Activated CD4-positive, alpha-beta memory T cell treated with anti-CD3 and anti-CD28 coated beads, Interleukin-2, amount 10 ng/mL, durations not matched to agents 7 days and 5 days (primary cell): ENCODE results near the gene MGAT5B. TPM values are rescaled to one million over a fixed set of nuclear protein-coding genes. Genes with fewer than 3 reads are reported as not detected.

Source experiments
- CTCF ChIA-PET: fragments of 350-600 bp; sonication (Branson Sonifier 250); formaldehyde crosslinking; loops from one replicate; lab custom pipeline; 2021; ENCODE audit warnings: antibody characterized with exemption, inconsistent platforms; lab: Charles Lee
- POLR2A ChIA-PET: fragments of 350-600 bp; sonication (Branson Sonifier 250); formaldehyde crosslinking; loops from one replicate; lab custom pipeline; 2021; ENCODE audit warnings: antibody characterized with exemption; lab: Charles Lee
- DNase-seq: peaks from one replicate; pipeline ENCODE4 v3.0.0-alpha.2; 2020
- H3K27ac Mint-ChIP-seq: one replicate; pipeline ENCODE4 v1.8.0; 2021; ENCODE audit warnings: mild to moderate bottlenecking, mixed read lengths
- H3K27me3 Mint-ChIP-seq: one replicate; pipeline ENCODE4 v1.8.0; 2021; ENCODE audit warnings: mixed read lengths
- H3K36me3 Mint-ChIP-seq: one replicate; pipeline ENCODE4 v1.8.0; 2021; ENCODE audit warnings: low read depth, mixed read lengths
- H3K4me1 Mint-ChIP-seq: one replicate; pipeline ENCODE4 v1.8.0; 2021; ENCODE audit warnings: mixed read lengths
- H3K4me3 Mint-ChIP-seq: one replicate; pipeline ENCODE4 v1.8.0; 2021; ENCODE audit warnings: mild to moderate bottlenecking, mixed read lengths
- H3K9me3 Mint-ChIP-seq: one replicate; pipeline ENCODE4 v1.8.0; 2021; ENCODE audit warnings: mixed read lengths
- total RNA-seq, 2 experiments: library from RNA; stranded (reverse); gene quantifications; one replicate each; pipeline ENCODE4 v1.2.3, GENCODE V29; 2021

MGAT5B gene
- total RNA-seq, 2 experiments from 2014 or later, result 0.08 to 0.13 TPM

DNA sequence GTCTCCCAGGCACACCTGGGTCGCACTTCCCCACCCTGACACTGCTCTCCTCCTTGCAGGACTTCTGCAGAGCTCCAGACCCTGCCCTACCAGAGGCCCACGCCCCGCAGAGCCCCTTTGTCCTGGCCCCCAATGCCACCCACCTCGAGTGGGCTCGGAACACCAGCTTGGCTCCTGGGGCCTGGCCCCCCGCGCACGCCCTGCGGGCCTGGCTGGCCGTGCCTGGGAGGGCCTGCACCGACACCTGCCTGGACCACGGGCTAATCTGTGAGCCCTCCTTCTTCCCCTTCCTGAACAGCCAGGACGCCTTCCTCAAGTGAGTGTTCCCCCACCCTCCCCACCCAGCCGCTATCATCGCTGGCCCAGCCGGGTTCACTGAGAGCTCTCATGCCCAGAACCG lies 79.6 kb downstream of the MGAT5B start:
- POLR2A ChIA-PET, result no interaction called here
- no peak overlapping the region for H3K27ac Mint-ChIP-seq

DNA sequence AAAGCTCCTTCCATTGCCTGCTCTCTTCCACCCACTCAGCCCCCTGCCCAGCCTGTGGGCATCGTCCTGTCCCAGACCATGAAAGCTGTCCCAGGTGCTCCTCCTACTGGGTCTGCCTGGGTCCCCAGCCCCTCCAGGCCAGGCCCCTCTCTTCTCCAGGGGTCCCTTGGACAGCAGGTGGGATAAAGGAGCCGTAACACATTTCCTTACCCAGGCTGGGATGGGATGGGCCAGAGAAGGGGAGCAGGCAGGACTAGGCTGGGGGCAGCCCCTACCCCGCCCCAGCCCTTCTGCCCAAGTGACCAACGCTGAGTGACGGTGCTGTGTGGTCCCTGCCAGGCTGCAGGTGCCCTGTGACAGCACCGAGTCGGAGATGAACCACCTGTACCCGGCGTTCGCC lies 80.1 kb downstream of the MGAT5B start:
- ChIA-PET CTCF (no interaction called here), POLR2A (no interaction called here)
- H3K36me3 Mint-ChIP-seq, result no peaks in the 10 kb centered on the region
- H3K4me1 Mint-ChIP-seq, result no peaks in the 10 kb centered on the region
- DNase-seq, result no peak
- H3K27ac Mint-ChIP-seq, result no peak overlapping the region
- H3K9me3 Mint-ChIP-seq, result no peaks in the 10 kb centered on the region
- no peaks in the 10 kb centered on the region for H3K27me3 Mint-ChIP-seq
- H3K4me3 Mint-ChIP-seq, result no peak overlapping the region

More for the DNA sequence above, 79.6 kb downstream of the MGAT5B start:
- no peaks in the 10 kb centered on the region for H3K36me3 Mint-ChIP-seq
- CTCF ChIA-PET, result no interaction called here
- H3K4me1 Mint-ChIP-seq, result no peaks in the 10 kb centered on the region
- H3K9me3 Mint-ChIP-seq, result no peaks in the 10 kb centered on the region
- DNase-seq, result no peak
- no peak overlapping the region for H3K4me3 Mint-ChIP-seq
- no peaks in the 10 kb centered on the region for H3K27me3 Mint-ChIP-seq

DNA sequence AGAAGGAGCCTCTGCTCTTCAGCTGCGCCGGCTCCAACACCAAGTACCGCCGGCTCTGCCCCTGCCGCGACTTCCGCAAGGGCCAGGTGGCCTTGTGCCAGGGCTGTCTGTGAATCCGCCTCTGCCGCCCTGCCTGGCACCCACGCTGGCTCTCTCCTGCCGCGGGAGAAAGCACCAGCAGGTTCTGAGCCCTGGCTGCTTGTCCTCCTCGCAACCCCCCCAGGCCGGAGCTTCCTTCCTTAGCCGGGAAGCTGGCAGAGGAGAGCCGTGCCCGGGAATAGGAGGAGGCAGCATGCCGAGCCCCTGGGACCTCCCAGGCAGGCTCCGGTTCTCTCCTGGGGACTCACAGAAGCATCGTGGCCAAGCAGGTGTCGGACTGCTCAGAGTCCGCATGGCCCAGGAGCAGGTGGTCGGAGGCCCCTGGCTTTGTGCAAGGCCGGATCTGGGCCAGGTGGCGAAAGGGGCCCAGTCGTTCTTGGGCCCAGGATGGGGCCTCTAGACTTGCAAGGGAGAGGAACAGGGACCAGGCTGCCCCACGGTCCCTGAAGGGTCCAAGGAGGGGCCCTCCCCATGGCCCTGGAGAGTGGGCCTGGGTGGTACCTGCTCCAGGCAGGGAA lies 80.6 kb downstream of the MGAT5B start:
- no peaks in the 10 kb centered on the region for H3K27me3 Mint-ChIP-seq
- no peaks in the 10 kb centered on the region for H3K9me3 Mint-ChIP-seq
- ChIA-PET CTCF (no interaction called here), POLR2A (no interaction called here)
- DNase-seq, result no peak
- H3K4me1 Mint-ChIP-seq, result no peaks in the 10 kb centered on the region
- no peak overlapping the region for H3K27ac Mint-ChIP-seq
- no peak overlapping the region for H3K4me3 Mint-ChIP-seq
- H3K36me3 Mint-ChIP-seq, result no peaks in the 10 kb centered on the region

DNA sequence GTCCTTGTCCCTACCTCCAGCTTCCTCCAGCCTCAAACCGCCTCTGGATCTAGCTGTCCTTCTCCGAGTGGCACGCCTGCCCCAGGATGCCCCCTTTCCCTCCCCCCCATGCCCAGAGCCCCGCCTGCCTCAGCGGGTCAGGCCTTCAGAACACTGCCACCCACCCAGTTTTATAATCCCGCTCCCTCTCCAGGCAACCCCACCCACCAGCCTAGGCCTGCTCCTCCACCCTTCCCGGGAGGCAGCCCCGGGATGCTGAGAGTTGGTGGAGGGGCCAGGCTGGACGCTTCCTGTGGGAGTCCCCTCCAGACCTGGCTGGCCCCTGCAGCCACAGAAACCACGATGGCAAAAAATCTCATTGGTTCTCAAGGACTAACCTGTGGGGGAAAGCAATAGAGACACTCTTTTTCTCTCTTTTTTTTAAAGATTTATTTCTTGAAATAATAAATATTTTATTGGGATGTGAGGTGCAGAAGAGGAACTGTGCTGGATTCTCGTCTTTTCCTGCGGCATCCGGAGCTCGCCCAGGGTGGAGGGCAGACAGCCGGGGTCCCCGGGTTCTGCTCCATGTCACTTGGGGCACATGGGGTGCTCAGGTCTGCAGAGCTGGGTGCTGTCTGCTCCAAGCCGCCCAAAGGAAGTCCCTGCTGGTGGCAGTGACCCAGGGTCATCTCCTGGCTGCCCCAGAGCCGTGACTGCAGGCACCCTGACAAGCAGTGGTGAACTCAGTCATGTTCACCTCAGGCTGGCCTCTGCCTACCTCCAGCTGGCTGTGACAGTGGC lies 81.9 kb downstream of the MGAT5B start:
- Mint-ChIP-seq H3K27ac (no peak overlapping the region), H3K27me3 (no peaks in the 10 kb centered on the region), H3K36me3 (no peaks in the 10 kb centered on the region), H3K9me3 (no peaks in the 10 kb centered on the region), H3K4me3 (no peak overlapping the region), H3K4me1 (no peaks in the 10 kb centered on the region)
- POLR2A ChIA-PET, result no interaction called here
- CTCF ChIA-PET, result no interaction called here
- DNase-seq, result no peak

DNA sequence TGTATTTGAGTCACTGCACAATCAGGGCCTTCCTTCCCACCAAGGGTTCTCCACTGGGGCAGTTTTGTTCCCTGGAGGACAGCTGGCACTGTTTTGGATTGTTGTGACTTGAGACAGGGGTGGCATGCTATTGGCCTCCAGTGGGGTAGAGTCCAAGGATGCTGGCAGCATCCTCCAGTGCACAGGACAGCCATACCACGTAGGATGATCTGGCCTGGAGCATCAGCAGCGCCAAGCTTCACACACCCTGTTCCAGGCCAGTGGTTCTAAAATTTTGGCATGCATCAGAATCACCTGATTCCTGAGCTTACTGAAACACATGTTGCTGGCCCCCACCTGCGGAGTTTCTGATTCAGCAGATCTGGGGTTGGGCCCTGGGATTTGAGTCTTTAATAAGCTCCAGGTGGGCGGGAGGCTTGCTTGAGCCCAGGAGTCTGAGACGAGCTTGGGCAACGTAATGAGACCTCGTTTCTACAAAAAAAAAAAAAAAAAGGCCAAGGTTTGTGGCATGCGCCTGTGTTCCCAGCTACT lies 83.2 kb downstream of the MGAT5B start:
- POLR2A ChIA-PET, result no interaction called here
- CTCF ChIA-PET, result interaction anchor here (0.8 kb wide), 1 partner anchor 105 kb away, joined by 3 read pairs; no protein-coding TSS in a partner anchor
- no peak overlapping the region for H3K27ac Mint-ChIP-seq
- H3K36me3 Mint-ChIP-seq, result no peaks in the 10 kb centered on the region
- H3K9me3 Mint-ChIP-seq, result no peaks in the 10 kb centered on the region
- no peaks in the 10 kb centered on the region for H3K4me1 Mint-ChIP-seq
- DNase-seq, result no peak
- H3K4me3 Mint-ChIP-seq, result no peak overlapping the region
- H3K27me3 Mint-ChIP-seq, result no peaks in the 10 kb centered on the region

DNA sequence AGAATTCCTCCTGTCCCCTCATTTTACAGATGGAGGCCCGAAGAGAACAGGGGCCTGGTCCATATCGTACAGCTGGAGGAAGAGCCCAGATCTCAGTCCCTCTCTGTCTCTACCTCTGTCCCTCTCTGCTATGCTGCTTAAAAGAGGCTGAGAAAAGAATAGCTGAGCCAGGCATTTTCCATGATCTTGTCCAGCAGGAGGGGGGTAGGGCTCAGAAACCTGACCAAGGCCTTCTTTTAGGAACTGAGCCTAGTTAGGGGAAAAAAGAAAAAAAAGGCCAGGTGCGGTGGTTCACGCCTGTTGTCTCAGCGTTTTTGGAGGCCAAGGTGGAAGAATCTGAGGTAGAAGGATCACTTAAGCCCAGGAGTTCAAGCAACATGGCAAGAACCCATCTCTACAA lies 84.2 kb downstream of the MGAT5B start:
- POLR2A ChIA-PET, result no interaction called here
- no peak overlapping the region for H3K27ac Mint-ChIP-seq
- CTCF ChIA-PET, result no interaction called here

DNA sequence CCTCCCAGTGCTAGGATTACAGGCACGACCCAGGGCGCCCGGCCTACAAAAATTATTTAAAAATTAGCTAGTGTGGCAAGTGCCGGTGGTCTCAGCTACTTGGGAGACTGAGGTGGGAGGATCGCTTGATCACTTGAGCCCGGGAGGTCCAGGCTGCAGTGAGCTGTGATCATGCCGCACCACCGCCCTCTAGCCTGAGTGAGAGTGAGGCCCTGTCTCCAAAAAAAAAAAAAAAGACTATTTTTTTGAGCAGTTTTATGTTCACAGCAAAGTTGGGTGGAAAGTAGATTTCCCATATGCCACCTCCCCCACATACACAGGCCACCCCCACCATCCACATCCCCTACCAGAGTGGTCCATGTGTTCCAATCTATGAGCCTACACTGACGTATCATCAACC lies 84.9 kb downstream of the MGAT5B start:
- no peaks in the 10 kb centered on the region for H3K4me1 Mint-ChIP-seq
- no peak overlapping the region for H3K4me3 Mint-ChIP-seq
- POLR2A ChIA-PET, result no interaction called here

More for the DNA sequence above, 84.2 kb downstream of the MGAT5B start:
- Mint-ChIP-seq H3K9me3 (no peaks in the 10 kb centered on the region), H3K27me3 (no peaks in the 10 kb centered on the region), H3K4me3 (no peak overlapping the region), H3K4me1 (no peaks in the 10 kb centered on the region), H3K36me3 (no peaks in the 10 kb centered on the region)
- no peak for DNase-seq

DNA sequence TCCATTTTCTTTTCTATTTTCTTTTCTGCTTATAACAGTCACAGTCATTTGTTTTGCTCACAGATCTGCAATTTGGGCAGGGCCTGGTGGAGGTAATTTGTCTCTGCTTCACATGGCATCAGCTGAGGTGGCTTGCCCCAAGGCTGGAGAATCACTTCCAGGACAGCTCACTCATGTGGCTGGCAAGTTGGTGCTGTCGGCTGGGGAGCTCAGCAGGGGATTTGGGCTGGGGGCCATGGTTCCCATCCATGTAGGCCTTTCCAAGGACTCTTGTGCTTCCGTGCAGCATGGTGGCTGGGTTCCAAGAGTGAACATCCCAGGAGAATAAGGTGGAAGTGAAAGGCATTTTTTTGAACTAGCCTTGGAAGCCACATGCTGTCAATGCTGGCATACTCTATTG lies 85.7 kb downstream of the MGAT5B start:
- ChIA-PET CTCF (interaction anchor here (1.3 kb wide), 1 partner anchor 13 kb away, joined by 4 read pairs; no protein-coding TSS in a partner anchor), POLR2A (no interaction called here)
- H3K27ac Mint-ChIP-seq, result no peak overlapping the region
- DNase-seq, result no peak
- no peak overlapping the region for H3K4me3 Mint-ChIP-seq
- no peaks in the 10 kb centered on the region for H3K27me3 Mint-ChIP-seq
- H3K36me3 Mint-ChIP-seq, result no peaks in the 10 kb centered on the region
- no peaks in the 10 kb centered on the region for H3K9me3 Mint-ChIP-seq
- H3K4me1 Mint-ChIP-seq, result no peaks in the 10 kb centered on the region

More for the DNA sequence above, 84.9 kb downstream of the MGAT5B start:
- Mint-ChIP-seq H3K27ac (no peak overlapping the region), H3K9me3 (no peaks in the 10 kb centered on the region), H3K36me3 (no peaks in the 10 kb centered on the region), H3K27me3 (no peaks in the 10 kb centered on the region)
- CTCF ChIA-PET, result no interaction called here
- DNase-seq, result no peak

DNA sequence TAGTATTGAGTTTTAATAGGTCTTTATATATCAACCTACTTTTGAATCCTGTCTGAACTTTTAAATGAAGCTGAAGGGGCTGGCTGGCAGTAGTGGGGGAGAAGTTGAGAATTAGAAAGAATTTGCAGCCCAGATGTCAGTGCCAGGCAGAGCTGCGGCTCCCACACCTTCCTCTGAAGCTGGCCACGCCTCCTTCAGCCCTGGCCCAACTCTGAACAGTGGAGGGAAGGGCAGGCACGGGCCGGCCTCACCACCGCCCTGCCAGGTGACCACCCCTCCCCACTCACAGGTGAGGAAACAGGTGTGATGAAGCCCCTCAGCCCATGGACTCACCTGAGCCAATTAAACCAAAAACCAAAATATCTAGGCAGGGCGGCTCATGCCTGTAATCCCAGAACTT lies 87.0 kb downstream of the MGAT5B start:
- Mint-ChIP-seq H3K4me3 (no peak overlapping the region), H3K27ac (no peak overlapping the region), H3K9me3 (no peaks in the 10 kb centered on the region), H3K27me3 (no peaks in the 10 kb centered on the region), H3K4me1 (no peaks in the 10 kb centered on the region), H3K36me3 (no peaks in the 10 kb centered on the region)
- ChIA-PET POLR2A (no interaction called here), CTCF (interaction anchor here (1.3 kb wide), 1 partner anchor 12 kb away, joined by 4 read pairs; no protein-coding TSS in a partner anchor)
- DNase-seq, result no peak

DNA sequence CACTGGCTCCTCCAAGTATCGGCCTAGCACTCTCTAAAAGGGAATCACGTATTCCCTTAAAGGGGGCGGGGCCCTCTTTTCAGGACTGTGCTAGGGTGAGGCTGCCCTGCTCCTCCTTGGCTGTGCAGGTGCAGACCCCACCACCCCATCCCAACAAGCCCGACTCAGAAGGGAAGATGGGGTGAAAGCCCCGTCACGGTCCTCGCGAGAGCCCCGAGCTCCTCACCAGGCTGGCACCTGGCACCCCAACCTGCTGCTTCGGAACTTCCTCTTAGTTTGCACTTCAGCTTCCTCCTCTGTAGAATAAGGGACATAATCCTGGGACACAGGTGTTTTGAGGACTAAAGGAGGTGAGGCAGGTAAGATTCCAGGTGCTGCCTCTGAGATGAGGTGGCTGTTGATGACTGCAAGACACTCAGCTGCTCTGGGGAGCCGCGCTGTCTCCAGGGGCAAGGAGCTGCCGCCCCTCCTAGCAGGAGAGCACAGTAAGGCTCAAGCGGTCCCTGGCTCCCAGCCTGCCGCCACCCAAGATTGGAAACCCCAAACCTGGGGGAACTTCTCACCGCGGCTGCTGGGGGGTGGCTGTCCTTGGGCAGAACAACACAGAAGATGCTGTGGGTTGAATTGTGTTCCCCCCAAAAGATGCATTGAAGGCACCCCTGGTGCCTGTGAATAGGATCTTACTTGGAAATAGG lies 88.8 kb downstream of the MGAT5B start:
- DNase-seq, result no peak
- no peak overlapping the region for H3K4me3 Mint-ChIP-seq
- H3K4me1 Mint-ChIP-seq, result no peaks in the 10 kb centered on the region
- POLR2A ChIA-PET, result no interaction called here
- H3K27me3 Mint-ChIP-seq, result no peaks in the 10 kb centered on the region
- H3K36me3 Mint-ChIP-seq, result no peaks in the 10 kb centered on the region
- H3K27ac Mint-ChIP-seq, result no peak overlapping the region
- CTCF ChIA-PET, result no interaction called here
- H3K9me3 Mint-ChIP-seq, result no peaks in the 10 kb centered on the region

DNA sequence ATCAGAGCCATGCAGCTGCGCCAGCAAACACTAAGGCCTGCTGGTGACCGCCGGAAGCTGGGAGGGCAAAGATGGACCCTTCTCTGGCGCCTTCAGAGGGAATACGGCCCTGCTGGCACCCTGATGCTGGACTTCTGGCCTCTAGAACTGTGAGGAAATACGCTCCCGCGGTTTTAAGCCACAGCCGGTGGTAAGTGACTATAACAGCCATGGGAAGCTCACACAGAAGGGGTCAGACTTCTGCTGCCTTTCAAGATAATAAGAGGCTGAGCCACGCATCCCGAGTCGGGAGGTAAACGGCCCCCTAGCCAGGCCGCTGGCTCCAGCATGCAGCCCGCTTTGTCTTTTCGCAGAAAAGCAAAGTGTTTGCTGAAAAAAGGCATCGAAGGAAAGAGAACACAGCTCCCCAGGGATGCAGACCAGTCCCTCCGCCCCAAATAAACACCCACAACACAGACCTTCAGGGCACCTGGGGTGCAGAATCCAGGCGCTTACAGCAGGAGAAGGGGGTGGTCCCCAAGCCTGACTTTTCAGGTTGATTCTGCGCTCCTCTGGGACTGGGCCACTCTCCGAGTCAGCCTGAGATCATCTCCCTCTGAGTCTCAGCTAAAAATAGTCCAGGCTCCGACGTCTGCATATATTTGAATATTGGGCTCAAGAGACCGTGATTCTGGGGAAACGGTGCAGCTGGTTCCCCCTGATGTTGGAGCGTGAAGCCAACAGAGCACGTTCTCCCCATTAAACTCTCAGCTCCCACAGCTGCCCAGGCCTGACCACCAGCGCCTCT lies 89.7 kb downstream of the MGAT5B start:
- POLR2A ChIA-PET, result no interaction called here

DNA sequence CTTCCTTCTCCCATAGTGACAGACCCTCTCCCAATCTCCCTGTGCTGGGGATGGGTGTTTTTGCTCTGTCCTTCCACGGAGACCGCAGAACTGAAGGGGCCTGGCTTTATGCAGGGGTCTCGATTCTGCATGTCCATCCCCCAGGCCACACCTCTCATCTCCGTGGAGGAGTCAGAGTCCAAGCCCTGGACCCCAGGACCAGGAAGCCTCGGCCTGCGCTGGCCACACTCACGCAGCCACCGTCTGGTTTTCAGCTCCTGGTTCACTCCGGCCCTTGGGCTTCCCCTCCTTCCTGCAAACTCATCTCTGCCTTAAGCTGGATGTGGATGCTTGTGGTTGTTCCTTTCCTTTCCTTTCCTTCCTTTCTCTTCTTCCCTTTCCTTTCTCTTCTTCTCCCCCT lies 90.8 kb downstream of the MGAT5B start:
- CTCF ChIA-PET, result no interaction called here
- no peak overlapping the region for H3K27ac Mint-ChIP-seq
- POLR2A ChIA-PET, result no interaction called here

More for the DNA sequence above, 89.7 kb downstream of the MGAT5B start:
- H3K9me3 Mint-ChIP-seq, result no peaks in the 10 kb centered on the region
- CTCF ChIA-PET, result no interaction called here
- no peaks in the 10 kb centered on the region for H3K27me3 Mint-ChIP-seq
- no peak overlapping the region for H3K4me3 Mint-ChIP-seq
- DNase-seq, result no peak
- no peaks in the 10 kb centered on the region for H3K4me1 Mint-ChIP-seq
- no peak overlapping the region for H3K27ac Mint-ChIP-seq
- no peaks in the 10 kb centered on the region for H3K36me3 Mint-ChIP-seq

More for the DNA sequence above, 90.8 kb downstream of the MGAT5B start:
- H3K36me3 Mint-ChIP-seq, result no peaks in the 10 kb centered on the region
- H3K4me1 Mint-ChIP-seq, result no peaks in the 10 kb centered on the region
- H3K4me3 Mint-ChIP-seq, result no peak overlapping the region
- DNase-seq, result no peak
- H3K27me3 Mint-ChIP-seq, result no peaks in the 10 kb centered on the region
- H3K9me3 Mint-ChIP-seq, result no peaks in the 10 kb centered on the region
